Endothelial cell (in vitro differentiated cells): ENCODE data around the gene EP400. TPM values are rescaled to one million over a fixed set of nuclear protein-coding genes. Genes with fewer than 3 reads are reported as not detected.

Source experiments
- DNase-seq: peaks from one replicate; pipeline ENCODE4 v3.0.0; 2021; ENCODE audit warnings: low spot score
- H3K27ac Mint-ChIP-seq: one replicate; pipeline ENCODE4 v1.8.0; 2021; ENCODE audit warnings: mixed read lengths, inconsistent platforms; ENCODE audit not compliant: unreplicated experiment
- H3K27me3 Mint-ChIP-seq: one replicate; pipeline ENCODE4 v1.8.0; 2021; ENCODE audit warnings: mild to moderate bottlenecking, moderate library complexity, mixed read lengths, inconsistent platforms; ENCODE audit not compliant: unreplicated experiment
- H3K36me3 Mint-ChIP-seq: one replicate; pipeline ENCODE4 v1.8.0; 2021; ENCODE audit warnings: mild to moderate bottlenecking, low read depth, mixed read lengths, inconsistent platforms; ENCODE audit not compliant: unreplicated experiment
- H3K4me1 Mint-ChIP-seq: one replicate; pipeline ENCODE4 v1.8.0; 2021; ENCODE audit warnings: mild to moderate bottlenecking, mixed read lengths, inconsistent platforms; ENCODE audit not compliant: unreplicated experiment
- H3K4me3 Mint-ChIP-seq: one replicate; pipeline ENCODE4 v1.8.0; 2021; ENCODE audit warnings: mild to moderate bottlenecking, mixed read lengths, inconsistent platforms; ENCODE audit not compliant: unreplicated experiment
- H3K9me3 Mint-ChIP-seq: one replicate; pipeline ENCODE4 v1.8.0; 2021; ENCODE audit warnings: mixed read lengths, inconsistent platforms; ENCODE audit not compliant: unreplicated experiment
- total RNA-seq: library from RNA; stranded (reverse); fragmentation: NEBNext Ultra II Directional; extraction: Animal tissue kit (Norgen Biotek cat#: 25700); gene quantifications from one replicate; pipeline ENCODE4 v1.2.1, GENCODE V29; 2021; ENCODE audit not compliant: unreplicated experiment
- TF ChIP-seq, protein P1 (sequence below): fragments of 200-600 bp; sonication (generic); IDR thresholded peaks from one replicate; pipeline ENCODE4 v1.5.0; 2021; ENCODE audit warnings: antibody characterized with exemption; ENCODE audit not compliant: unreplicated experiment

EP400 gene
- total RNA-seq, 1 donor from 2014 or later = 66.2 TPM

DNA sequence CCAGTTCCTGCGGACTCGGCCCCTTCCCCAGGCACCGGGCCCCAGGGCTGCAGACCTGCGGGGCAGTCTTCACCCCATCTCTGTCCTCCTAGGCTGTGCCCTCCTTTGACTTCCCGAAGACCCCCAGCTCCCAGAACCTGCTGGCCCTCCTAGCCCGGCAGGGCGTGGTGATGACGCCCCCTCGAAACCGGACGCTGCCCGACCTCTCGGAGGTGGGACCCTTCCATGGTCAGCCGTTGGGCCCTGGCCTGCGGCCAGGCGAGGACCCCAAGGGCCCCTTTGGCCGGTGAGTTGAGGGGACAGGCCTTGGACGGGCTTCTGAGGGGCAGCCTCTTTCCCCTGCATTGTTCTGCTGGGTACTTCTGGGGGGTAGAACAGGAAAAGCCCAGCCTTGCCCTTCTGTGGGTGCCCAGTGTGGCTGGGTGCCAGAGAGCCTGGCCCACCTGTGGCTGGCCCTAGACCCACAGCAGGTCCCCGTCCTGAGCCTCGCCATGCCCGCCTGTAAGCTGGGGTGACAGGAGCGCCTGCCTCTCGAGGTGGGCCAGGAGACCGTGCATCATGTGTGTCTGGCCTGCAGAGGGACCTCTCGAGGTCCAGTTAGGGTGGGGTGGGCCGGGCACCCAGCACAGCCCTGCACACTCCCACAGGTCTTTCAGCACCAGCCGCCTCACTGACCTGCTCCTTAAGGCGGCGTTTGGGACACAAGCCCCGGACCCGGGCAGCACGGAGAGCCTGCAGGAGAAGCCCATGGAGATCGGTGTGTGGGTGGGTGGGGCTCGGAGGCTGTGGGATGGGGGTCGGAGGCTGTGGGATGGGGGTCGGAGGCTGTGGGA lies 33.2 kb upstream of the EP400 start:
- peaks cover 2% of the 10 kb centered on the region for H3K27me3 Mint-ChIP-seq
- H3K27ac Mint-ChIP-seq = no peak overlapping the region
- H3K4me1 Mint-ChIP-seq = no peaks in the 10 kb centered on the region
- no peak overlapping the region for H3K4me3 Mint-ChIP-seq
- H3K36me3 Mint-ChIP-seq = peaks cover 4% of the 10 kb centered on the region
- H3K9me3 Mint-ChIP-seq = no peaks in the 10 kb centered on the region
- DNase-seq = no peak
- TF ChIP-seq, protein P1, sequence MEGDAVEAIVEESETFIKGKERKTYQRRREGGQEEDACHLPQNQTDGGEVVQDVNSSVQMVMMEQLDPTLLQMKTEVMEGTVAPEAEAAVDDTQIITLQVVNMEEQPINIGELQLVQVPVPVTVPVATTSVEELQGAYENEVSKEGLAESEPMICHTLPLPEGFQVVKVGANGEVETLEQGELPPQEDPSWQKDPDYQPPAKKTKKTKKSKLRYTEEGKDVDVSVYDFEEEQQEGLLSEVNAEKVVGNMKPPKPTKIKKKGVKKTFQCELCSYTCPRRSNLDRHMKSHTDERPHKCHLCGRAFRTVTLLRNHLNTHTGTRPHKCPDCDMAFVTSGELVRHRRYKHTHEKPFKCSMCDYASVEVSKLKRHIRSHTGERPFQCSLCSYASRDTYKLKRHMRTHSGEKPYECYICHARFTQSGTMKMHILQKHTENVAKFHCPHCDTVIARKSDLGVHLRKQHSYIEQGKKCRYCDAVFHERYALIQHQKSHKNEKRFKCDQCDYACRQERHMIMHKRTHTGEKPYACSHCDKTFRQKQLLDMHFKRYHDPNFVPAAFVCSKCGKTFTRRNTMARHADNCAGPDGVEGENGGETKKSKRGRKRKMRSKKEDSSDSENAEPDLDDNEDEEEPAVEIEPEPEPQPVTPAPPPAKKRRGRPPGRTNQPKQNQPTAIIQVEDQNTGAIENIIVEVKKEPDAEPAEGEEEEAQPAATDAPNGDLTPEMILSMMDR = no peak

DNA sequence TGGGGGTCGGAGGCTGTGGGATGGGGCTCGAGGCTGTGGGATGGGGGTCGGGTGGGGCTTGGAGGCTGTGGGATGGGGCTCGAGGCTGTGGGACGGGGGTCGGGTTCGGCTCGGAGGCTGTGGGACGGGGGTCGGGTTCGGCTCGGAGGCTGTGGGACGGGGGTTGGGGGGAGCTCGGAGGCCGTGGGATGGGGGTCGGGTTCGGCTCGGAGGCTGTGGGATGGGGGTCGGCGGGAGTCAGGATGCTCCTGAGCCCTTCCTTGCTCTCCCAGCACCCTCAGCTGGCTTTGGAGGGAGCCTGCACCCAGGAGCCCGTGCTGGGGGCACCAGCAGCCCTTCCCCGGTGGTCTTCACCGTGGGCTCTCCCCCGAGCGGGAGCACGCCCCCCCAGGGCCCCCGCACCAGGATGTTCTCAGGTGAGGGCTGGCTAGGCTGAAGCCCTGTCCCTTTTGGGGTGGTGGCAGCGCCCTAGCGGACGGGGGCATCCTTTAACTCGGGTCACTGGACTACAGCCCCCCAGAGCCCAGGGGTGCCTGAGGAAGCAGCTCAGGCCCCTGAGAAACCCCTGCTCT lies 32.5 kb upstream of the EP400 start:
- TF ChIP-seq, protein P1 = no peak
- no peaks in the 10 kb centered on the region for H3K4me1 Mint-ChIP-seq
- H3K27me3 Mint-ChIP-seq = peaks cover 4% of the 10 kb centered on the region
- H3K4me3 Mint-ChIP-seq = no peak overlapping the region
- H3K9me3 Mint-ChIP-seq = no peaks in the 10 kb centered on the region
- peaks cover 9% of the 10 kb centered on the region for H3K36me3 Mint-ChIP-seq
- no peak overlapping the region for H3K27ac Mint-ChIP-seq
- DNase-seq = no peak

DNA sequence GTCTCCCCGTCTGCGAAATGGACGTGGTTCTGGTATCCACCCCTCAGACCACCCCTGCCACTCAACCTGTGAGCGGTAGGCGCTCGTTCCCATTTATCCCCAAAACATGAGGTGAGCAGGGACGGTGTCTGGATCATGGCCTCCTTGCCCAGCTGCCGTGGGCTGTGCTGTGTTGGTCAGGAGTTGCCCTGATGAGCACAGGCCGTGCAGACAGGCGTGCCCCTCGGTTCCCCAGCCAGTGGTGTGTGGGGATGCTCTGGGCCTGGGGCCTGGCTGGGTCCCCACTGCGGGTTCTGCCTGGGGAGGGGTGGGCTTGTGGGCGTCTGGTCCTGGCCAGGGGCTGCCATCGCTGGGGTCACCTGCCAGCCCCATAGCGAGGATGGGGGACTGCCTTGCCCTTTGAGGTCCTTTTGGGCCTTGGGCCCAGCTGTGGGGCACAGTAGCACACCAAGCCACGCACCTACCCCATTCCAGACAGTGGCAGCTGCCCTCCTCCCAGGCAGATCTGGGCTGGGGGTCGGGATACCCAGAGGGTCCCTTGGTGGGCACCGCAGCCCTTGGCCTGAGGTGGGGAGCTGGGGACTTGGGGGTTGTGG lies 31.9 kb upstream of the EP400 start:
- H3K4me3 Mint-ChIP-seq = no peak overlapping the region
- H3K27ac Mint-ChIP-seq = no peak overlapping the region
- H3K27me3 Mint-ChIP-seq = peaks cover 4% of the 10 kb centered on the region
- no peak for DNase-seq
- H3K36me3 Mint-ChIP-seq = peaks cover 9% of the 10 kb centered on the region
- H3K9me3 Mint-ChIP-seq = no peaks in the 10 kb centered on the region
- TF ChIP-seq, protein P1 = no peak
- H3K4me1 Mint-ChIP-seq = no peaks in the 10 kb centered on the region

DNA sequence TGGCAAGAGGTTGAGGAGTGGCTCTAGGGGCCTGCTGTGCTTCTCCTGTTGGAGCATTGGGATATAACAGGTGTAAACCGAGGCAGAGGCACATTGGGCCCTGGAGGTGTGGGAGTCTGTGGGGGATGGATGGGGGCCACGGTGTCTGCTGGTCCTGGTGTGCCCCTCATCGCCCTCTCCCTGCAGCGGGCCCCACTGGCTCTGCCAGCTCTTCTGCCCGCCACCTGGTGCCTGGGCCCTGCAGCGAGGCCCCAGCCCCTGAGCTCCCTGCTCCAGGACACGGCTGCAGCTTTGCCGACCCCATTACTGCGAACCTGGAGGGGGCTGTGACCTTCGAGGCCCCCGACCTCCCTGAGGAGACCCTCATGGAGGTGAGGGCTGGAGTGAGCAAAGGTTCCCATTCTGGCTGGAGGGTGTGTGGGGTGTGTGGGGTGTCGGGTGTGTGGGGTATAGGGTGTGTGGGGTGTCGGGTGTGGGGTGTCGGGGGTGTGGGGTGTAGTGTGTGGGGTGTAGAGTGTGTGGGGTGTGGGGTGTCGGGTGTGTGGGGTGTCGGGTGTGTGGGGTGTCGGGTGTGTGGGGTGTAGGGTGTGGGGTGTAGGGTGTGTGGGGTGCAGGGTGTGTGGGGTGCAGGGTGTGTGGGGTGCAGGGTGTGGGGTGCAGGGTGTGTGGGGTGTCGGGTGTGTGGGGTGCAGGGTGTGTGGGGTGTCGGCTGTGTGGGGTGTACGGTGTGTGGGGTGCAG lies 31.3 kb upstream of the EP400 start:
- no peak overlapping the region for H3K27ac Mint-ChIP-seq
- H3K4me1 Mint-ChIP-seq = no peaks in the 10 kb centered on the region
- TF ChIP-seq, protein P1 = no peak
- no peak overlapping the region for H3K4me3 Mint-ChIP-seq
- peaks cover 9% of the 10 kb centered on the region for H3K36me3 Mint-ChIP-seq
- DNase-seq = no peak
- peaks cover 2% of the 10 kb centered on the region for H3K27me3 Mint-ChIP-seq
- no peaks in the 10 kb centered on the region for H3K9me3 Mint-ChIP-seq
